OCI-LY3 (cell line): ENCODE data around the gene KIF1A.

Source experiments
- EZH2phosphoT487 ChIP-seq: fragments of 200-600 bp; shearing (Covaris generic); IDR thresholded peaks from 2 replicates; pipeline ENCODE4 v1.6.1; 2018; ENCODE audit warnings: antibody characterized with exemption, mixed run types, low read depth
- TF ChIP-seq, protein P1 (sequence below): fragments of 200-600, 300-600 bp; sonication (generic); IDR thresholded peaks from 2 replicates; pipeline ENCODE4 v1.5.1; 2014; ENCODE audit warnings: antibody characterized with exemption, low read length, low read depth

DNA sequence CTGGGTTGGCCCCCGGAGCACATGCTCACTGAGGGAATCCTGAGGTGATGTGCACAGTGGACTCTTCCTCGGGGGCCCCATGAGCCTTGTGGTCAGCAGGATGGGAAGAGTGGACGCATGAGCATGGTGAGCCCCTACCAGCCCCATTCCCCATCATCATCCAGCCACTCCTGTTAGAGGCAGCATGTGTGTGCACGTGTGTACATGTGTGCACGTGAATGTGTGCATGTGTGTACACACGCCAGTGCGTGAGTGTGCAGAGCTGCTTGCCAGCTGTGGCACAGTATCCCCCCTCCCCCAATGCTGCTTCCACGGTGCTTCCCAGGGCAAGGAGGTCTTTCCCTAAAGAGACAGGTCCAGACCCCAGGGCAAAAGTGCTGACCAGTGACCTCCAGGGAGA lies 57.8 kb downstream of the KIF1A start:
- TF ChIP-seq, protein P1, sequence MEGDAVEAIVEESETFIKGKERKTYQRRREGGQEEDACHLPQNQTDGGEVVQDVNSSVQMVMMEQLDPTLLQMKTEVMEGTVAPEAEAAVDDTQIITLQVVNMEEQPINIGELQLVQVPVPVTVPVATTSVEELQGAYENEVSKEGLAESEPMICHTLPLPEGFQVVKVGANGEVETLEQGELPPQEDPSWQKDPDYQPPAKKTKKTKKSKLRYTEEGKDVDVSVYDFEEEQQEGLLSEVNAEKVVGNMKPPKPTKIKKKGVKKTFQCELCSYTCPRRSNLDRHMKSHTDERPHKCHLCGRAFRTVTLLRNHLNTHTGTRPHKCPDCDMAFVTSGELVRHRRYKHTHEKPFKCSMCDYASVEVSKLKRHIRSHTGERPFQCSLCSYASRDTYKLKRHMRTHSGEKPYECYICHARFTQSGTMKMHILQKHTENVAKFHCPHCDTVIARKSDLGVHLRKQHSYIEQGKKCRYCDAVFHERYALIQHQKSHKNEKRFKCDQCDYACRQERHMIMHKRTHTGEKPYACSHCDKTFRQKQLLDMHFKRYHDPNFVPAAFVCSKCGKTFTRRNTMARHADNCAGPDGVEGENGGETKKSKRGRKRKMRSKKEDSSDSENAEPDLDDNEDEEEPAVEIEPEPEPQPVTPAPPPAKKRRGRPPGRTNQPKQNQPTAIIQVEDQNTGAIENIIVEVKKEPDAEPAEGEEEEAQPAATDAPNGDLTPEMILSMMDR: no peak
- no peak for TF ChIP-seq EZH2phosphoT487
